Measurements from ENCODE around the gene CXCL8. TPM values are rescaled to one million over a fixed set of nuclear protein-coding genes. Genes with fewer than 3 reads are reported as not detected.

CXCL8 gene
- total and polyA plus RNA-seq, 10 donors = 0.28 to 28.4 (median 0.77) TPM

DNA sequence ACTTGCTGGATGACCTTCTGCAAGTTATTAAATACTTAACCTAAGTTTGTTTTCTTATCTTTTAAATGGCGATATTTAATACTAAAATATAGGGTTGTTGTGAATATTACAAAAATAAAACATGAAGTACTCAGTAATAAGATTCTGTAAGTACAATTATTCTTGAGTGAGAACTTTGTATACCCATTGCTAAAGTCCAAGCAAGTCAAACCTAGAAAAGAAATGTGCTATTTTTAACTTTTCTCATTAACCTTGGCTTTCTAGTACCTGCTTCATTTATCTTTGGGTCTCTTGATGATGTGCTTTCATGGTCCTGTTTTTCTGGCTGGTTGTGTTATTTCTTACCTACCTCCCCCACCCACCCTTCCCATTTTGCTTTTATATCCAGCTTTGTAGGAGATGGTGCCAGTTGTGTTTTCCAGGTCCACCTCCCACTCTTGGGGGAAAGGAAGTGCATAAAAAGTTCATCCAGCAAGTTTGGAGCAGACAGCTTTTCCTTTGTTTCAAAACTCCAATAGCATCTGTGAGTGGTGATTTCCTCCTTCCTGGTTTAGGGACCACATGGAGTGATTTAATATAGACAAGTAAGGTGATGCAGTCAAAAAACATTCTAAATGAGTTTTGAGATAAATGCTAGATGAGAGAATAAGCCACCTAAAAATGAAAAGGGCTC lies 7.5 kb upstream of the CXCL8 start:
- H3K27ac ChIP-seq = peak overlapping the region in 7 of 8 donors; percentile 49 to 84 (median 79)
- peaks cover 0 to 54% (median 17%) of the 10 kb centered on the region in 6 donors for H3K4me1 ChIP-seq
- intact Hi-C loops (cut with DNase I; ENCODE audit: low total_unique reads) = no loop called here

DNA sequence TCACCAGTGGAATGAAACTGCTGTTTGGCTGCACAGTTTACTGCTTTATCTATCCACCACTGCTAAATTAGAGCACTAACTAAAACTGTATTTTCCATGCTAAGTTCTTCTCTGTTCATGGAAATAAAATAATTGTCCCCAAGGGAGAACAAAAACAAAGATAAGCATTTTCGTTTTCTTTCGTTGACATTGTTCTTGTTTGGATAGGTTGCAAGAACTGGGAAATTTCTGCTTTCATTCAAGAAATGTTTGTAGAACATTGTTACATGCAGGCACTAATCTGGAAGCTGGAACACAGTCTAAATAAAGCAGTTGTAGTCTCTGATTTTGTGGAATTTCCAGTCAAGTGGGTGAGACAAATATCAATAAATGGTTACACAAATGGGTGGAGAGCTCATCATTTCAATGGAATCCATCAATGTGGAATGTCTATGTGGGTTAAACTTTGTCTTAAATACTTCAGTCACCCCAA lies 5.8 kb upstream of the CXCL8 start:
- Histone ChIP-seq H3K27me3 (replicated peaks in 1 of 7) (no peaks in the 10 kb centered on the region), H3K27ac (peak overlapping the region in 6 of 8 donors; percentile 24 to 84 (median 60)), H3K9me3 (no peaks in the 10 kb centered on the region), H3K4me1 (peaks cover 0 to 48% (median 16%) of the 10 kb centered on the region in 6 donors), H3K4me3 (peak overlapping the region in 1 of 8 donors; percentile 62), H3K36me3 (no peaks in the 10 kb centered on the region)
- WGBS, 5 donors = 68 to 85% (median 72%) methylated on average over 2 of the region's 2 CpGs
- DNase-seq = no peak
- no peak for TF ChIP-seq POLR2AphosphoS5 (IDR thresholded peaks at IDR 0.05)
- intact Hi-C loops (cut with DNase I; ENCODE audit: low total_unique reads) = no loop called here

More for the DNA sequence above, 7.5 kb upstream of the CXCL8 start:
- H3K9me3 ChIP-seq = no peaks in the 10 kb centered on the region
- no peak for DNase-seq
- peak overlapping the region in 1 of 8 donors; percentile 62 for H3K4me3 ChIP-seq
- no peaks in the 10 kb centered on the region for H3K27me3 ChIP-seq (replicated peaks in 1 of 7)
- H3K36me3 ChIP-seq = no peaks in the 10 kb centered on the region
- TF ChIP-seq POLR2A (IDR thresholded peaks at IDR 0.05) (no peak), CTCF (IDR thresholded peaks at IDR 0.05 in 8 of 11, conservative IDR thresholded peaks at IDR 0.05 in 3 of 11) (no peak), POLR2AphosphoS5 (IDR thresholded peaks at IDR 0.05) (no peak)
- 71 to 94% (median 74%) methylated on average over 1 of the region's 1 CpG for WGBS, 5 donors

DNA sequence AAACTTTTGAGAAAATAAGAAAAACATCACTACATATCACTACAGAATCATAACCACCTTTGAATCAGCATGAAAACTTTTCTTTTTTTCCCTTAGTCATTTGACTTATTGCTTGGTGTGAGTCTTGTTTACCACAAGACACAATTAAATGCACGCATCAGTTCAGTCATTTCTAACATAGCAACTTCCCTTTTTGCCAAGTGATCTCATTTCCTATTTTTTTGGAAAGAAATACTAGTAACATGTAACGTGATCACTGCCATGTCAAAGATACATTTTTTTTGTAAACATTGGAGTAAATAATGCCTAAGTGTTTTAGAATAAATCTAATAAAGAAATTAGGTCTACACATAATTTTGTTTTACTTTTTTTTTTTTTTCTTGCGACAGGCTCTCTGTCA lies 5.1 kb upstream of the CXCL8 start:
- peak overlapping the region in 6 of 8 donors; percentile 24 to 84 (median 60) for H3K27ac ChIP-seq

DNA sequence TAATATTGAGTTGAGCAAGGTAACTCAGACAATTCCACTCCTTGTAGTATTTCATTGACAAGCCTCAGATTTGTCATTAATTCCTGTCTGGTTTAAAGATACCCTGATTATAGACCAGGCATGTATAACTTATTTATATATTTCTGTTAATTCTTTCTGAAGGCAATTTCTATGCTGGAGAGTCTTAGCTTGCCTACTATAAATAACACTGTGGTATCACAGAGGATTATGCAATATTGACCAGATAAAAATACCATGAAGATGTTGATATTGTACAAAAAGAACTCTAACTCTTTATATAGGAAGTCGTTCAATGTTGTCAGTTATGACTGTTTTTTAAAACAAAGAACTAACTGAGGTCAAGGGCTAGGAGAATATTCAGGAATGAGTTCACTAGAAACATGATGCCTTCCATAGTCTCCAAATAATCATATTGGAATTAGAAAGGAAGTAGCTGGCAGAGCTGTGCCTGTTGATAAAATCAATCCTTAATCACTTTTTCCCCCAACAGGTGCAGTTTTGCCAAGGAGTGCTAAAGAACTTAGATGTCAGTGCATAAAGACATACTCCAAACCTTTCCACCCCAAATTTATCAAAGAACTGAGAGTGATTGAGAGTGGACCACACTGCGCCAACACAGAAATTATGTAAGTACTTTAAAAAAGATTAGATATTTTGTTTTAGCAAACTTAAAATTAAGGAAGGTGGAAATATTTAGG lies 821 bp downstream of the CXCL8 start:
- peaks cover 0 to 16% (median 6%) of the 10 kb centered on the region in 6 donors for H3K4me1 ChIP-seq
- no peaks in the 10 kb centered on the region for H3K27me3 ChIP-seq (replicated peaks in 1 of 7)
- intact Hi-C loops (cut with DNase I; ENCODE audit: low total_unique reads) = no loop called here
- 48 to 51% (median 49%) methylated on average over 2 of the region's 2 CpGs for WGBS, 5 donors
- no peak for DNase-seq
- H3K36me3 ChIP-seq = no peaks in the 10 kb centered on the region
- no peaks in the 10 kb centered on the region for H3K9me3 ChIP-seq
- TF ChIP-seq CTCF (IDR thresholded peaks at IDR 0.05 in 8 of 11, conservative IDR thresholded peaks at IDR 0.05 in 3 of 11) = no peak
- TF ChIP-seq POLR2A (IDR thresholded peaks at IDR 0.05) = no peak
- TF ChIP-seq POLR2AphosphoS5 (IDR thresholded peaks at IDR 0.05) = no peak
- H3K4me3 ChIP-seq = peak overlapping the region in 1 of 8 donors; percentile 47
- peak overlapping the region in 2 of 8 donors; percentile 62 to 77 for H3K27ac ChIP-seq

More for the DNA sequence above, 5.1 kb upstream of the CXCL8 start:
- DNase-seq = no peak
- Histone ChIP-seq H3K9me3 (no peaks in the 10 kb centered on the region), H3K4me3 (peak overlapping the region in 1 of 8 donors; percentile 27), H3K4me1 (peaks cover 0 to 46% (median 12%) of the 10 kb centered on the region in 6 donors), H3K27me3 (replicated peaks in 1 of 7) (no peaks in the 10 kb centered on the region), H3K36me3 (no peaks in the 10 kb centered on the region)
- TF ChIP-seq POLR2A (IDR thresholded peaks at IDR 0.05) = no peak
- no peak for TF ChIP-seq CTCF (IDR thresholded peaks at IDR 0.05 in 8 of 11, conservative IDR thresholded peaks at IDR 0.05 in 3 of 11)
- TF ChIP-seq POLR2AphosphoS5 (IDR thresholded peaks at IDR 0.05) = no peak
- intact Hi-C loops (cut with DNase I; ENCODE audit: low total_unique reads) = no loop called here
- 29 to 38% (median 33%) methylated on average over 3 of the region's 3 CpGs for WGBS, 5 donors

Data from spleen (tissue), 11 donors.